Stimulated activated CD8-positive, alpha-beta memory T cell treated with anti-CD3 and anti-CD28 coated beads, Interleukin-15, amount 100 ng/mL, for 24 hours (primary cell): Measurements from ENCODE around the gene LCK.

Experiments used
- DNase-seq: peaks from one replicate; pipeline ENCODE4 v3.0.0-alpha.2; 2020; ENCODE audit warnings: low read depth

LCK gene

DNA sequence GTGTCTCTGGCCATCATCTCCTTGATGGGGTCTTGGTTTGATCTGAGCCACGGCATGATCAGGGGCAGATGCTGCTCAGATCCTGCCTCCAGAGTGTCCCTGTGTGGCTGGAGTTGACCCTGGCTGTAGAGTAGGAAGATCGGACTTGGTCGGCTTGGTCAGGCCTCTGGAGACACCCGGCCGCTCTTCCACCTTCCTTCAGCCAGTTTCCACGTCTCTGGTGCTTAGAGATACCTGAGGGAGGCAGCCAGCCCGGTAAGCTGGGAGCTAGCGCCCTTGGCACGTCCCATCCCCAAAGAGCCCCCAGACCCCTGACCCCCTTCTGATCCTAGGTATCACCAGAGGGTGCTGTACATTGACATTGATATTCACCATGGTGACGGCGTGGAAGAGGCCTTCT is 76.1 kb downstream of the LCK start:
- DNase-seq = no peak

- DNase-seq = no peak
Observed at GRCh38 chr1:32329931-32330466, 78.9 kb downstream of the LCK start.

DNA sequence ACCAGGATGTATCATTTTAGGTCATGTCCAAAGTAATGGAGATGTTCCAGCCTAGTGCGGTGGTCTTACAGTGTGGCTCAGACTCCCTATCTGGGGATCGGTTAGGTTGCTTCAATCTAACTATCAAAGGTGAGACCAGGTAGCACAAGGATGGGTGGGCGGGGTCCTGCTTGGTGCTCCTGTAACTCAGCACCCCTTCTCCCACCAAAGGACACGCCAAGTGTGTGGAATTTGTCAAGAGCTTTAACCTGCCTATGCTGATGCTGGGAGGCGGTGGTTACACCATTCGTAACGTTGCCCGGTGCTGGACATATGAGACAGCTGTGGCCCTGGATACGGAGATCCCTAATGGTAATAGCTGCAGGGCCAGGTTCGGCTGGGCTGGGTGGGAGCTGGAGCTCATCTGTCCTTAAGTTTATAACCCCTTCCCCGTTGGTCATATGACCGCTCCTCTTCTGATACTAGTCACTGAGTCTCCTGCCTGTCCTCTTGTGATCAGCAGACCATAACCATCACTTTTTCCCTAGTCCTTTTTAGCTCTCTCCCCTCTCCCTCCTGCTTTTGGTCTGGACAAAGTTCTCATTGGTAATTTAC is 79.6 kb downstream of the LCK start:
- no peak for DNase-seq

- no peak for DNase-seq
Observed at GRCh38 chr1:32331549-32331948, 80.5 kb downstream of the LCK start.

DNA sequence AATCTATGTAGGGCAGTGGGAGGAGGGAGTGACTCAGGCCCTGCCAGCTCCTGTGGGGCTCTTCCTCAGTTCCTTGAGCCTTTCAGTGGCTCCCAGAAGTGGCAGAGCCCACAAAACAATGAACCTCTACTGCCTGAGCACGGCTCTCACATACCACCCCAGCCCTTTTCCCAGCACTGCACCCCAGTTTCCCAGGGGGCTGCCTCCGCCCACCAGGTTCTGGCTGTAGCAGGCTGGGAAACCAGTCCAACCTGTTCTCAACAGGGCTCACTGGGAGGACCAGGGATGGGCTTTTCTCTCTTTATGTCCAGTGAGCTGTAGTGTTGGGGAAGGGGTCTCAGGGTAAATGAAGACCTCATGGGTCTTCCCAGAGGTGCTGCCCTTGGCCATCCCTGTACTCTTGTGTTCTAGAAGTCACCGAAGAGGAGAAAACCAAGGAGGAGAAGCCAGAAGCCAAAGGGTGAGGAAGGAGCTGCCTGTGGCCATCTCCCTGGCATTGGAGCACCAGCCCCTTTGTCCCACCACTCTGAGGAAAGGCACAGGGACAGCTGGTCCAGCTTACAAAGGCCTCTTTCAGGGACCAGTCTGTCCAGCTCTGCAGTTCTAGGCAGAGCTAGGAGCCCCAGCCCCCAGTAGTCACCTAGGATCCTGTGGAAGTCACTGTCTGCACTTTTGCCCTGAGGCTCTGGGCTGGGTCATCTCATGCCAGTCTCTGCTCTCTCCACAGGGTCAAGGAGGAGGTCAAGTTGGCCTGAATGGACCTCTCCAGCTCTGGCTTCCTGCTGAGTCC is 81.4 kb downstream of the LCK start:
- DNase-seq = no peak

DNA sequence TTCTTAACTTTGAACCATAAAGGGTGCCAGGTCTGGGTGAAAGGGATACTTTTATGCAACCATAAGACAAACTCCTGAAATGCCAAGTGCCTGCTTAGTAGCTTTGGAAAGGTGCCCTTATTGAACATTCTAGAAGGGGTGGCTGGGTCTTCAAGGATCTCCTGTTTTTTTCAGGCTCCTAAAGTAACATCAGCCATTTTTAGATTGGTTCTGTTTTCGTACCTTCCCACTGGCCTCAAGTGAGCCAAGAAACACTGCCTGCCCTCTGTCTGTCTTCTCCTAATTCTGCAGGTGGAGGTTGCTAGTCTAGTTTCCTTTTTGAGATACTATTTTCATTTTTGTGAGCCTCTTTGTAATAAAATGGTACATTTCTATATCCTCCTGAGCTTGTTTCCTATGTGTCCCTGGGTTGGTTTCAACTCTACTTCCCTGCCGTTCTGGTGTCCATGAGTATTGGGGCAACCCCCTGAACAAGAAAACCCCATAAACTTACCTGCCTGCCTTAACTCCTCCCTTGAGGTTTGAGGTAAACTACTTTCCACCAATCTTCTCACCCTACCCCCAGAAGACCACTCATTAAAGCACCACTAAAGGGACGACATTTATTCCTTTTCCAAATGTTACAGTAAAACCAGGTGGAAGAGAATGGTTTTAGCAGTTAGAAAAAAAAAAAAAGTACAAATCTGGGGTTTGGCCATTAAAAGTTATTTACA is 82.3 kb downstream of the LCK start:
- DNase-seq = no peak

- no peak for DNase-seq
Observed at GRCh38 chr1:32334274-32334861, 83.3 kb downstream of the LCK start.

- no peak for DNase-seq
Observed at GRCh38 chr1:32334864-32335534, 83.9 kb downstream of the LCK start.

- no peak for DNase-seq
Observed at GRCh38 chr1:32335535-32335789, 84.4 kb downstream of the LCK start.
